ENCODE measurements around the gene EMC7.

DNA sequence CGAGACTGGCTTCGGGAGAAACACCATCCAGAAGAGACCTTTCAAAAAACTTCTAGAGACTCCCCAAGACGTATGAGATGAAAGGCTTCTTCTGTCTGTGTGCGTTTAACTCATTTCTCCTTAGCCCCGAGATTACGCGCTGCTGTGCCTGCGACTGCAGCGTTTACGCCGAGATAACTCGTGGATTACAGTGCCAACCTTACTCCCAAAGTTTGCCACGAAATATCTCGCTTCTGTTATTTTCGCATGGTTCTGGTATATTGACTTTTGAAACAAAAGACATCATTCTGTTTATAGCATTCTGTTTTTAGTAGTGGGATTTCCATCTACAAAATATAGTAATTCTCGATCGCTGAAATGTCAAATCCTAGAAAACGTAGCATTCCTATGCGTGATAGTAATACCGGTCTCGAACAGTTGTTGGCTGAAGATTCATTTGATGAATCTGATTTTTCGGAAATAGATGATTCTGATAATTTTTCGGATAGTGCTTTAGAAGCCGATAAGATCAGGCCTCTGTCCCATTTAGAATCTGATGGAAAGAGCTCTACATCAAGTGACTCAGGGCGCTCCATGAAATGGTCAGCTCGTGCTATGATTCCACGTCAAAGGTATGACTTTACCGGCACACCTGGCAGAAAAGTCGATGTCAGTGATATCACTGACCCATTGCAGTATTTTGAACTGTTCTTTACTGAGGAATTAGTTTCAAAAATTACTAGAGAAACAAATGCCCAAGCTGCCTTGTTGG, 688 bp upstream of the EMC7 start:
- TF ChIP-seq, protein P1, sequence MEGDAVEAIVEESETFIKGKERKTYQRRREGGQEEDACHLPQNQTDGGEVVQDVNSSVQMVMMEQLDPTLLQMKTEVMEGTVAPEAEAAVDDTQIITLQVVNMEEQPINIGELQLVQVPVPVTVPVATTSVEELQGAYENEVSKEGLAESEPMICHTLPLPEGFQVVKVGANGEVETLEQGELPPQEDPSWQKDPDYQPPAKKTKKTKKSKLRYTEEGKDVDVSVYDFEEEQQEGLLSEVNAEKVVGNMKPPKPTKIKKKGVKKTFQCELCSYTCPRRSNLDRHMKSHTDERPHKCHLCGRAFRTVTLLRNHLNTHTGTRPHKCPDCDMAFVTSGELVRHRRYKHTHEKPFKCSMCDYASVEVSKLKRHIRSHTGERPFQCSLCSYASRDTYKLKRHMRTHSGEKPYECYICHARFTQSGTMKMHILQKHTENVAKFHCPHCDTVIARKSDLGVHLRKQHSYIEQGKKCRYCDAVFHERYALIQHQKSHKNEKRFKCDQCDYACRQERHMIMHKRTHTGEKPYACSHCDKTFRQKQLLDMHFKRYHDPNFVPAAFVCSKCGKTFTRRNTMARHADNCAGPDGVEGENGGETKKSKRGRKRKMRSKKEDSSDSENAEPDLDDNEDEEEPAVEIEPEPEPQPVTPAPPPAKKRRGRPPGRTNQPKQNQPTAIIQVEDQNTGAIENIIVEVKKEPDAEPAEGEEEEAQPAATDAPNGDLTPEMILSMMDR (optimal IDR thresholded peaks at IDR 0.05 in 1 of 3, IDR thresholded peaks at IDR 0.05 in 1 of 3, conservative IDR thresholded peaks at IDR 0.05 in 1 of 3; ENCODE audit: extremely low read depth in 1 of 3, insufficient read depth in 2 of 3, low read length in 3 of 3): no peak
- TF ChIP-seq EZH2 (IDR thresholded peaks at IDR 0.05; ENCODE audit: low read length): no peak
